AG20443 (cell line): ENCODE measurements around the gene DOCK2.

Experiments
- DNase-seq: peaks from one replicate; pipeline ENCODE4 v3.0.0; 2012; ENCODE audit warnings: low spot score, mixed read lengths

DOCK2 gene

GRCh38 chr5:169988947-169989346 is 351.9 kb downstream of the DOCK2 start:
- no peak for DNase-seq

DNA sequence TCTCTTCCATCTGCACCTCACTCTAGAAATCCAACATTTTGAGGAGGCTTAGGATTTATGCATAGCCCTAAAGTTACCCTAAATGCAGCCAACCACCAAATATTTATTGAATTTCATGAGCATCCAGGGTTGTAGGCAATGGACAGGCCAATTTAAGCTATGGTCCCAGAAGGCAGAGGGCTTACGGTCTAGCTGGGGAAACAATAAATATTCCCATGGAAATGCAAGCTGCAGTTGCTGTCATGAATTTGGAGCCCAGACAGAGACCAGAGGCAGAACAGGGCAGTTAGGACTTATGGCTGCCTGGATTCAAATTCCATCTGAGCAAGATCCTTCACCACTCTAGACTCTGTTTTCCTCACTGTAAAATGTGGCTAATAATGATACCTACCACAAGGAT is 352.3 kb downstream of the DOCK2 start:
- DNase-seq = no peak

- DNase-seq = no peak
These were observed 354.2 kb downstream of the DOCK2 start for GRCh38 chr5:169991115-169991869.

GRCh38 chr5:169992789-169993484 is 355.9 kb downstream of the DOCK2 start:
- no peak for DNase-seq

DNA sequence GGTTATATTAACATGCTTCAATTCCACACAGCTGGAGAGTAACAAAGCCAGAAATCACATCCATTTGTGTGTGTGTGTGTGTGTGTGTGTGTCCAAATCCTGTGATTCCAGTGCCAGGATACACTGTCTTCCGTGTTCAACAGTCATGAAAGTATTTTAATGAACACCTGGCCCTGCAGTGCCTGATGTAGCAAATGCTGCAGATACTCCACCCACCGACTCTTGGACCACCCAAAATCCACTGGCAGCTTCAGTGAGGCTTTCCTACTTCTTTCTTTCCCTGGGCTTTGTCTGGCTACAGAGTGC is 356.4 kb downstream of the DOCK2 start:
- no peak for DNase-seq

DNA sequence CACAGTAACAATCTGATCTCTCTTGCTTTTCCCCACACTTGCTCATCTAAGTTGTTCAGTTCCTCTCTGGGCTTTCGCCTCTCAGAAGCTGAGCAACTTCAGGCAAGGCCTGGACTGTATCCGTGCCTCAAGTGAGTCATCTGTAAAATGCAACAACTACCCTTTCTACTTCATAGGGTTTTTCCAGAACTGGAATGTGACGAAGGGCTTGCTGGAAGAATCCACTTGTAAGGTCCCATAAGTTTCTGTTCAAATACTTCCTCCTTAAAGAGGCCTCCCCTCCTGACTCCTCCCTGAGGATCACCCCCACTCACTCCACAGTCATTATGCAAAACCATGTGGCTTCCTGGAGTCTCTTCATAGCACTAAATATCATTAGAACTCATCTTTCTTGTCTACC is 360.7 kb downstream of the DOCK2 start:
- DNase-seq = no peak

- DNase-seq = no peak
These were observed 362.5 kb downstream of the DOCK2 start for GRCh38 chr5:169999621-170000020.

DNA sequence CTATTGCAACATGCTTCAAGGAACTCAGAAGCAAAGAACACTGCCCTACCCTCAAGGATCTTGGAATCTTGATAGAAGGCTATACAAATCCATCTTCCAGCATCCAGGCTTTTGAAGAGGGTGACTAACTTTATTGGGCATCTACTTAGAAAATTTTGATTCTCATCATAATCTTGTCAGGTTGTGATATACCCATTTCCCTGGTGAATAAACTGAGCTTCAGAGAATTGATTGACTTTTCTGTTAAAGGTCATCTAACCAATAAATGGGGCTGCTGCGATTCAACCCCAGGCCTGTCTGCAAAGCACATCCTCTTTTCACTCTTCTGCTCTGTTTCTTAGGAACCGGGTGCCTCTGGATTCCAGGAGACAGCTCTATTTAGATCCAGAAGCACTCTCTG is 363.1 kb downstream of the DOCK2 start:
- DNase-seq = no peak

DNA sequence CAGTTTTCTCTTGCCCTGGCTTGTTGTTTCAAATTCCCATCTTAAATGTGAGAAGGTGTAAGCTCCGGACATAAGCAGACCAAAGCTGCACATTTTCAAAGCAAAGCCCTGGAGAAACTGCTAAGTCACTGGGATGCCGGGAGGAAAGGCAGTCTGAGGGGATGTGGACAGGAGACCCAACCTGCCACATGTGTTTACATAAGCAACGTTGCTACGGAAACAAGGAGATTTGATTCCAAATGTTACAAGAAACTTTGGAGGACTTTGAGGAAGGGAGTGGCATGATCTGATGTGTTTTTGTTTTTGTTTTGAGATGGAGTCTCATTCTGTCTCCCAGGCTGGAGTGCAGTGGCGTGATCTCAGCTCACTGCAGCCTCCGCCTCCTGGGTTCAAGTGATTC is 368.9 kb downstream of the DOCK2 start:
- DNase-seq = no peak

DNA sequence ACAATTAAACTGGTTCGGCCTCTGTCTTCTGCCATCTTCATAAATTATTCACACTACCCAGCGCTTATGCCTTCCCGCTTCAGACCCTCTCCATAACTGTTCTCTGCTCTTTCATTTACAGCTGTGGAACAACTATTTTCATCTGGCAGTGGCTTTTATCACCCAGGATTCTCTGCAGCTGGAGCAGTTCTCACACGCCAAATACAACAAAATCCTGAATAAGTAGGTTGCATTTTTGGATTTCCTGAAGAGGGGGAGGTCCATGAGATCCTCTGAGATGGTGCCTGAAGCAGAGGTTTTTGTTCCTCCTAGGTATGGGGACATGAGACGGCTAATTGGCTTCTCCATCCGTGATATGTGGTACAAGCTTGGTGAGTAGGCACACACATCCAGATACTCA is 371.3 kb downstream of the DOCK2 start:
- DNase-seq = no peak

GRCh38 chr5:170010595-170010994 is 373.5 kb downstream of the DOCK2 start:
- DNase-seq = no peak

DNA sequence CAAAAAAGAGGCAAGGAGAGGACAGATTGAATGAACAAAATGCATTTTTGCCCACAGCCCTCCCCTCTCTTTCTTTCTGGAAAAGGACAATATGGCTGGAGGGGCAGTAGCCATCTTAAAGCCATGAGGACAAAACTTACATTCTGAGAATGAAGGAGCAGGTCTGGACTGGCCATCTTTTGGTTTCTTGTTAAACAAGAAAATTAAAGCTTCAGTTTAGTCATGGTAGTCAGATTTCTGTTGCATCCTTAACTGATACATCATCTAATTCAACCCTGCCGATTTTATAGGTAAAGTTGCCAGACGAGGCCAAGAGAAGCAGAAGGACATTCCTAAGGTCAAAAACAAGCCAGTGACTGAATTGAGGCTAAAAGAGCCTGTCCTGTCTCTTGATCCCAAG is 374.7 kb downstream of the DOCK2 start:
- DNase-seq = no peak

DNA sequence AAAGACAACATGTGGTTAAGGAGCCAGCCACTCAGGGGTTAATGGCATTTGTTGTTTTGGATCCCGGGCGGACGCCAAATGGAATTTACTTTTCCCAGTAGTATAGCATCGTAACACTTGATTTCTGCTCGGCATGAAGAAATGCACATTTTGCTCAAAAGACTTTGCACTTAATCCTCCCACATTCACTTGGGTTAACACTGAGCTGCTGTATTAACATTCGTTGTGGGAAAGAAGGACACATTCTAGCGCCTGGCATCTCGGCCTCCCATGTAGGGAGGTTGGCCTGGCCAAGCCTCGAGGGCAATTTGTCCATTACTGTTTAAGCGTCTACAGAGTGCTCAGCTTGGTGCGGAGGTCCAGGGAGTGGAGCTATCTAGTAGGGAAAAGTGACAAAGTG is 375.5 kb downstream of the DOCK2 start:
- no peak for DNase-seq

DNA sequence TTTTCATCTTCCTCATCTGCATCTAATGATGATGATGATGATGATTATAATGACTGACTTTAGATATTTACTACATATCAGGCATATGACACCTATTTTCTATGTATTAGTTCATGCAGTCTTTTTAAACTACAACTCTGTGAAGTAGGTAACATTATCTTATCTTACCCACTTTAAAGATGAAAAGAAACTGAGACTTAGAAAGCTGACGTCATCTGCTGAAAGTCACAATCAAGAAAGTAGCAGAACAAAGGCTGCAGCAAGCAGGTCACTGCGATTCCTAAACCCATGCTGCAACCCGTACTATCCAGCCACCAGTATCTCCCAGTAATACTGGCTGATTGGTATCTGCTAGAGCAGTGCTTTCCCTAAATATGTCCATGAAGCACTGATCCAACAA is 383.3 kb downstream of the DOCK2 start:
- DNase-seq = no peak

DNA sequence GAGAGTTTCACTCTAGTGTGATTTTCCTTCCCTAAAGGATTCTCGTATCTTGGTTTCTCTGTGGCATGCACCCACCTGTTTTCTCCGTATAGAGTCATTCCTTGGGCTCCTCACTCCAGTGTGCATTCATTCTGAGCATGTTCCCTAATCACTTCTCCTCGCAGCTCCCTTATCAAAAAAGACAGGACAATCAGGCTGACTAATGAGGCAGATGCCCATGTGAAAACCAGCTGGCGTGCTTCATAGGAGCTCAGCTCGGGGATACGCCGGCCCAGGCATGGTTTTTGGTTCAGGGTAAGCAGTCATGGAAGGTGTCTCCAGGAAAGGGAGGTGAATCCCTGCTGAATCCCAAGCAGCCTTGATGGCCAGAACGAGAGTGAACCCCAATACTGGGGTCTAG is 384.4 kb downstream of the DOCK2 start:
- DNase-seq = no peak

GRCh38 chr5:170025853-170026252 is 388.8 kb downstream of the DOCK2 start:
- DNase-seq = no peak

- peak; percentile 32 for DNase-seq
These were observed 391.0 kb downstream of the DOCK2 start for GRCh38 chr5:170028124-170028523.

- no peak for DNase-seq
These were observed 397.2 kb downstream of the DOCK2 start for GRCh38 chr5:170034231-170034630.

- no peak for DNase-seq
These were observed 401.2 kb downstream of the DOCK2 start for GRCh38 chr5:170038241-170038640.

- no peak for DNase-seq
These were observed 402.8 kb downstream of the DOCK2 start for GRCh38 chr5:170039830-170040229.

GRCh38 chr5:170046241-170046640 is 409.2 kb downstream of the DOCK2 start:
- DNase-seq = no peak

- no peak for DNase-seq
These were observed 412.6 kb downstream of the DOCK2 start for GRCh38 chr5:170049713-170050112.

DNA sequence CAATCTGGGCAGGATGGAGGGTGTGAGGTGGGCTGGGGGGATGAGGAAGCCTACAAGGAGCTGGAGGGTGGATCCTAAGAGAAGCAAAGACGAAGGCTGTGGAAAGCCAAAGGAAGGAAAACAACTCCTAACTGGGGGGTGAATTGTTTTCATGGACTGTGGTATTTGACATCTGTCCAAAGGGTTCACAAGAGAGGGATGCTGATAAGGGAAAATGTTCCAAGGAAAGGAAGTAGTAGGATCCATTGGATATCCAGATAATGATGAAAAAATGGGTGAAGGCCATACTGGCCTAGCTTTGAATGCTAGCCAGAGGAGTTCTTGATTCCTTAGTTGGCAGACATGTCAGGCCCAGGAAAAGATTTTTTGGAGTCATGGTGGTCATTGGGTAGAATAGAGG is 416.8 kb downstream of the DOCK2 start:
- DNase-seq = no peak

DNA sequence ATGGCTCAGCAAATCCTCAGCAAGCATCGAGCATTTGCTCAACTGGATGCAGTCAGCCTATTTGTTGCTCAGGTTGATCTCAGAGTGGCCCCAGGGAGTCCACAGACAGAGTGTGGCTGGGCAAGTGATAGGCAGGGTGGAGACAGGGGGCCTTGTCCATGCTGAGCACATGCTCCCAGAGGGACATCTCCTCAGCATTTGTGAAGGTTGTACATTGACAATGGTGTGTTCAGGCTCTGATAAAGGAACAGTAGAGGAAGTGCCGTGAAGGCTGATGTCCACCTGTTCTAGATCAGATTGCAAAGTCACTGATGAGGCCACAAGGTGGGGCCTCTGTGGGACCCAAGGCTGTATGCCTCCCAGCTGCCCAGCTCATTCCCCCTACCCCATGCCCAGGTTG is 418.5 kb downstream of the DOCK2 start:
- DNase-seq = no peak
